Measurements from ENCODE around the gene DIMT1.

Gene DIMT1

GRCh38 chr5:62362701-62363100 lies 41.0 kb downstream of the DIMT1 start:
- DNase-seq, result no peak

GRCh38 chr5:62354028-62354874 lies 49.5 kb downstream of the DIMT1 start:
- no peak for DNase-seq

DNA sequence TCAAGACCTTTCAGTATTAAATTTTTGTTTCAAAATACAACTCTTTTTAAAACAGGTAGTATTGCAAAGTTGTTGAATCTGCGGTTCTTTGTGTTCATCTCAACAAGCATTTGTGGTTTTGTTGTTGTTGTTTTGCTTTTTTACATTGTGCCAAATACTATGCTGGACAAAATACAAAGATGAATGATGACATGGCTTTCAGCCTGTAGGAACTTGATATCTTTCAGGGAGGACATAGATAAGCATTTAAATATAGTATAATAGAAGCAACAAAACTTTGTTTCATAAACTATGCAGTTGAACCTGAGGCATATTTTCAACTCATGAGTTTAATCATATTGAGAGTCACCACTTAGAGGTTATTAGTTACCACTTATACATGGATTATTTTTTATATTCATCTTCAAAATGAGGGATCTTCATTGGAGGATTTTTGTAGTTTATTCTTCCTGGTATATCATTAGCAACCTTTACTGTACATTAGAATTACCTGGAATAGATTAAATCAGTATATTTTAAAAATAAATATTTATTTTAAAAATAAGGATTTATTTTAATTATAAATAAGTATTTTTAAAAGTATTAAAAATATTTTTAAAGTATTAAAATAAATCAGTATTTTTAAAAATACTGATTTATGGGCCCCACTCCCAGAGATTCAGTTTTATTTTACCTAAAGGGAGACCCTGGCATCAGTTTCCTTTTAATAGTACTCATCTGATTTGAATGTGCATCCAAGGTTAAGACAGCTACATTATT lies 54.8 kb downstream of the DIMT1 start:
- DNase-seq, result no peak

- no peak for DNase-seq
These were observed 55.8 kb downstream of the DIMT1 start for GRCh38 chr5:62347928-62348327.

DNA sequence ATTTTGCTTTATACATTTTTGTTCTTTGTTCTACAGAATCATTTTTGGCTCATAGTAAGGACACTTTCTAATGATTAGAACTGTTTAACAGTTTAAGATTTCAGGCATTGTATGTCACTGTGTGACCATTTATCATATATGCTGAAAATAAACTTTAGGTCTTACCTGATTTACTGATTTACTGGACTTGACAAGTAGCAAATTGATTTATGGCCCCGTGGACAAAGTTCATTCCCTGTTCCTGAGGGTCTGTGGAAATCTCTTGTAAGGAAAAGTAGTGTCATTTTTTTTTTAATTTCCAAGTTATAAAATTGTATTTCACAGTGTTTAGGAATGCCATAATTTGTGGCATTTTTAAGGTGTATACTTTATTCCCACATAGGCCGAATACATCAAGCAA lies 57.0 kb downstream of the DIMT1 start:
- no peak for DNase-seq

DNA sequence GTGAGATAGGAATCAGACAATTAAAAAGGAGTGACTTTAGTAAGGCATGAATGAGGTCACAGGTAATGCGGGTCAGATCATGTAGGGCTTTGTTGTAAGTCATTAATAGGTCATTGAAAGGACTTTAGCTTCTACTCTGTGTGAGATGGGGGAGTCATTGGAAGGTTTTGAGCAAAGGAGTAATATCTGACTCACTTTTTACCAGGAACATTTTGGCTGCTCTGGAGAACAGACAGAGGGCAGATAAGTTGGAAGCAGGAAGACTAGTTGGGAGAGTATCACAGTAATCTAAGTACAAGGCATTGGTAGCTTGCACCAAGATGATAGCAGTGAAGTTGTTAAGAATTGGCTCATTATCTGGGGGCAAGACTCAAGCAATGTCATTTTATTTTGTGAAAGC lies 60.3 kb downstream of the DIMT1 start:
- no peak for DNase-seq

- DNase-seq, result no peak
These were observed 61.2 kb downstream of the DIMT1 start for GRCh38 chr5:62342476-62342837.

GRCh38 chr5:62341783-62342475 lies 61.8 kb downstream of the DIMT1 start:
- DNase-seq, result peak in 1 of 2 experiments; percentile 9

DNA sequence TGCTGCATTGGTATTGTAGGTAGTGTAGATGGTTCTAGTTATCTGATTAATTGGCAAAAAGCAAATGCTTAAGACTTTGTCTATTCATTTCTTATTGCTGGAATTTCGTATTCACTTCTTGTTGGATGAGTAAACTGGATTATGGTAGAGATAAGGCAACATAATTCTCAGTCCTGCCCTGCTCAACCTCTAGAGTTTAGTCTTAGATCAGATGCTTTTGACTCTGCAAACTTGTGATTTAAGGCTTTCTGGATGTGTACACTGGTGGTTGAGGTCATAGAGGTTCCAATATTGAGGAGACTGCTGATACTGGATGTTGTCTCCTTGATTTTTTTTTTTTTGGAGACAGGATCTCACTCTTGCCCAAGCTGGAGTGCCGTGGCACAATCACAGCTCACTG lies 62.7 kb downstream of the DIMT1 start:
- DNase-seq, result no peak

- no peak for DNase-seq
These were observed 63.3 kb downstream of the DIMT1 start for GRCh38 chr5:62340392-62340791.
